CD14-positive monocyte (primary cell): ENCODE data around the gene MECR. TPM values are rescaled to one million over a fixed set of nuclear protein-coding genes. Genes with fewer than 3 reads are reported as not detected.

Source experiments
- DNase-seq, 3 donors: peaks; one replicate each; pipeline ENCODE4 v3.0.0-alpha.2; 2011 to 2022
- H2AFZ ChIP-seq: 2 replicates; pipeline ENCODE4 v1.6.0; 2012; ENCODE audit warnings: mild to moderate bottlenecking, low read depth, low read length, inconsistent platforms; ENCODE audit not compliant: insufficient read depth, poor library complexity, severe bottlenecking
- H3K27ac ChIP-seq, 2 donors: 1 replicate in 1 of 2; 2 replicates in 1 of 2; pipeline ENCODE4 v1.5.1; 2012 to 2013; ENCODE audit warnings: low read length in 2 of 2, control low read depth in 1 of 2, inconsistent platforms in 1 of 2, low read depth in 1 of 2, mild to moderate bottlenecking in 1 of 2
- H3K27me3 ChIP-seq, 2 donors: one replicate each; pipeline versions ENCODE4 v1.6.0 to v1.6.1; 2011 to 2013; ENCODE audit warnings: low read length in 2 of 2; ENCODE audit not compliant: control insufficient read depth in 2 of 2, insufficient read depth in 2 of 2
- H3K36me3 ChIP-seq, 2 donors: replicated peaks in 1 of 2; 1 replicate in 1 of 2; 2 replicates in 1 of 2; pipeline versions ENCODE4 v1.5.1 to v1.6.1; 2012 to 2013; ENCODE audit warnings: low read length in 2 of 2, control low read depth in 1 of 2, inconsistent platforms in 1 of 2, mild to moderate bottlenecking in 1 of 2; ENCODE audit not compliant: insufficient read depth in 2 of 2, control insufficient read depth in 1 of 2
- H3K4me1 ChIP-seq, 2 donors: 1 replicate in 1 of 2; 2 replicates in 1 of 2; pipeline versions ENCODE4 v1.5.1 to v1.6.1; 2012 to 2013; ENCODE audit warnings: low read length in 2 of 2, control low read depth in 1 of 2, inconsistent platforms in 1 of 2, mild to moderate bottlenecking in 1 of 2, moderate library complexity in 1 of 2; ENCODE audit not compliant: insufficient read depth in 2 of 2, control insufficient read depth in 1 of 2
- H3K4me2 ChIP-seq: replicated peaks from 2 replicates; pipeline ENCODE3; 2012; ENCODE audit warnings: low read length, moderate library complexity, mild to moderate bottlenecking; ENCODE audit not compliant: poor library complexity, severe bottlenecking; ENCODE audit errors: extremely low read depth
- H3K4me3 ChIP-seq, 3 experiments: fragments of 200-600 bp in 1 of 3; sonication (generic) in 1 of 3; replicated peaks in 1 of 3; 1 replicate in 2 of 3; 2 replicates in 1 of 3; pipeline ENCODE4 v1.5.1; 2011 to 2013; ENCODE audit warnings: low read length in 3 of 3, mild to moderate bottlenecking in 3 of 3, control low read depth in 2 of 3, low read depth in 2 of 3, inconsistent platforms in 1 of 3, moderate library complexity in 1 of 3
- H3K79me2 ChIP-seq: 2 replicates; pipeline ENCODE4 v1.6.0; 2012; ENCODE audit warnings: mild to moderate bottlenecking, control low read depth, inconsistent platforms, low read length, moderate library complexity; ENCODE audit not compliant: insufficient read depth
- H3K9ac ChIP-seq: 2 replicates; pipeline ENCODE4 v1.6.0; 2017; ENCODE audit warnings: low read length, mild to moderate bottlenecking; ENCODE audit not compliant: insufficient read depth, poor library complexity, severe bottlenecking
- H3K9me3 ChIP-seq, 2 donors: replicated peaks in 1 of 2; 1 replicate in 1 of 2; 2 replicates in 1 of 2; pipeline versions ENCODE4 v1.5.1 to v1.6.1; 2012 to 2013; ENCODE audit warnings: low read length in 2 of 2, control low read depth in 1 of 2; ENCODE audit not compliant: control insufficient read depth in 1 of 2, insufficient read depth in 1 of 2
- H4K20me1 ChIP-seq: 2 replicates; pipeline ENCODE4 v1.6.0; 2012; ENCODE audit warnings: mild to moderate bottlenecking, low read length, control low read depth, moderate library complexity; ENCODE audit not compliant: insufficient read depth
- H3K27ac Mint-ChIP-seq, 7 donors: one replicate each; pipeline ENCODE4 v1.8.0; 2020; ENCODE audit warnings: mild to moderate bottlenecking in 7 of 7, mixed read lengths in 7 of 7, moderate library complexity in 6 of 7, inconsistent platforms in 2 of 7
- H3K27me3 Mint-ChIP-seq, 3 donors: one replicate each; pipeline ENCODE4 v1.8.0; 2021 to 2022; ENCODE audit warnings: low read depth in 3 of 3, mild to moderate bottlenecking in 3 of 3, mixed read lengths in 3 of 3, moderate library complexity in 3 of 3, inconsistent platforms in 1 of 3
- H3K36me3 Mint-ChIP-seq, 2 donors: one replicate each; pipeline ENCODE4 v1.8.0; 2020; ENCODE audit warnings: mixed read lengths in 2 of 2, inconsistent platforms in 1 of 2, mild to moderate bottlenecking in 1 of 2
- H3K4me1 Mint-ChIP-seq: one replicate; pipeline ENCODE4 v1.8.0; 2020; ENCODE audit warnings: mild to moderate bottlenecking, mixed read lengths
- H3K4me3 Mint-ChIP-seq, 2 donors: one replicate each; pipeline ENCODE4 v1.8.0; 2020; ENCODE audit warnings: mild to moderate bottlenecking in 2 of 2, mixed read lengths in 2 of 2, moderate library complexity in 1 of 2
- H3K9me3 Mint-ChIP-seq, 7 donors: one replicate each; pipeline ENCODE4 v1.8.0; 2020 to 2022; ENCODE audit warnings: mixed read lengths in 7 of 7, mild to moderate bottlenecking in 6 of 7, moderate library complexity in 6 of 7, inconsistent platforms in 2 of 7
- CTCF ChIP-seq: fragments of 200-600 bp; IDR thresholded peaks from one replicate; pipeline ENCODE4 v1.8.0; 2022; ENCODE audit warnings: antibody characterized with exemption, mild to moderate bottlenecking
- WGBS: methylation state at CpG from one replicate; pipeline ENCODE4 v1.1.5; 2013; ENCODE audit warnings: missing lambda C conversion rate; ENCODE audit not compliant: insufficient coverage; 5-methylcytosine and 5-hydroxymethylcytosine counted together
- intact Hi-C, 2 donors: fragments of 100-400 bp; cut with micrococcal nuclease; formaldehyde crosslinking; loops; one replicate each; pipeline versions ENCODE4 v1.15.0 to v1.15.1; 2023
- polyA plus RNA-seq, 3 donors: library from polyadenylated mRNA; depleted of rRNA in 1 of 3; unstranded in 2 of 3; stranded (reverse) in 1 of 3; fragments of 300-500 nt in 2 of 3; fragments of >200 nt in 1 of 3; fragmentation: Illumina TruSeq in 2 of 3; gene quantifications; 1 replicate in 2 of 3; 2 replicates in 1 of 3; pipeline ENCODE4 v1.2.3, GENCODE V29; 2012 to 2021

The MECR gene
- polyA plus RNA-seq, 3 donors = 6.3 to 8.5 (median 7.5) TPM

- H2AFZ ChIP-seq = no peak overlapping the region
- H3K4me3 ChIP-seq = no peak overlapping the region
- H3K27me3 ChIP-seq = peaks cover 12 to 31% of the 10 kb centered on the region in 2 donors
- no peak overlapping the region for H3K27ac ChIP-seq
- Mint-ChIP-seq H3K4me1 (peaks cover 5% of the 10 kb centered on the region), H3K4me3 (no peak overlapping the region), H3K9me3 (peaks cover 0 to 7% (median 2%) of the 10 kb centered on the region in 7 donors), H3K27me3 (peaks cover 33 to 38% (median 38%) of the 10 kb centered on the region in 3 donors), H3K36me3 (peaks cover 2% of the 10 kb centered on the region in 2 donors), H3K27ac (peak overlapping the region in 1 of 7 donors; percentile 52)
- TF ChIP-seq CTCF = no peak
- no peaks in the 10 kb centered on the region for H3K36me3 ChIP-seq
- H3K4me2 ChIP-seq = no peak overlapping the region
- no peaks in the 10 kb centered on the region for H3K79me2 ChIP-seq
- DNase-seq = no peak
- 88% methylated on average over 10 of the region's 10 CpGs for WGBS
- H4K20me1 ChIP-seq = no peaks in the 10 kb centered on the region
- H3K9ac ChIP-seq = no peak overlapping the region
- H3K4me1 ChIP-seq = peaks cover 9 to 11% of the 10 kb centered on the region in 2 donors
- intact Hi-C loops = no loop called here
- peaks cover 0 to 3% of the 10 kb centered on the region in 2 donors for H3K9me3 ChIP-seq
Observed at GRCh38 chr1:29255134-29255666, 24.5 kb upstream of the MECR start.

- Mint-ChIP-seq H3K27me3 (peaks cover 29 to 35% (median 32%) of the 10 kb centered on the region in 3 donors), H3K4me1 (no peaks in the 10 kb centered on the region), H3K9me3 (peaks cover 0 to 7% (median 0%) of the 10 kb centered on the region in 7 donors), H3K4me3 (no peak overlapping the region), H3K36me3 (no peaks in the 10 kb centered on the region), H3K27ac (no peak overlapping the region)
- H3K9ac ChIP-seq = no peak overlapping the region
- H3K27me3 ChIP-seq = peaks cover 11 to 24% of the 10 kb centered on the region in 2 donors
- intact Hi-C loops = no loop called here
- H4K20me1 ChIP-seq = no peaks in the 10 kb centered on the region
- no peaks in the 10 kb centered on the region for H3K9me3 ChIP-seq
- WGBS = 91% methylated on average over 6 of the region's 7 CpGs
- no peak overlapping the region for H3K4me3 ChIP-seq
- H3K4me1 ChIP-seq = peaks cover 5% of the 10 kb centered on the region in 2 donors
- H3K36me3 ChIP-seq = no peaks in the 10 kb centered on the region
- no peak for TF ChIP-seq CTCF
- no peak overlapping the region for H3K4me2 ChIP-seq
- no peak overlapping the region for H3K27ac ChIP-seq
- H2AFZ ChIP-seq = no peak overlapping the region
- no peaks in the 10 kb centered on the region for H3K79me2 ChIP-seq
- no peak for DNase-seq
Observed at GRCh38 chr1:29254346-29254745, 23.6 kb upstream of the MECR start.
